Keratinocyte (primary cell): ENCODE results near the gene HPSE. TPM values are rescaled to one million over a fixed set of nuclear protein-coding genes. Genes with fewer than 3 reads are reported as not detected.

Source experiments
- DNase-seq: peaks from one replicate; pipeline ENCODE4 v3.0.0-alpha.2; 2011; ENCODE audit warnings: low read depth, missing footprints, low spot score
- FAIRE-seq: peaks from 2 replicates; lab custom pipeline; 2011; peaks lifted over from hg19 to GRCh38; lab: Jason Lieb, UNC
- H2AFZ ChIP-seq: 2 replicates; pipeline ENCODE4 v1.6.0; 2012; ENCODE audit warnings: low read length, control low read depth, inconsistent platforms; ENCODE audit not compliant: control insufficient read depth
- H3K27ac ChIP-seq: 2 replicates; pipeline ENCODE4 v1.5.1; 2011; ENCODE audit warnings: low read length; ENCODE audit not compliant: control insufficient read depth, insufficient read depth
- H3K27me3 ChIP-seq: 3 replicates; pipeline ENCODE4 v1.6.0; 2011; ENCODE audit warnings: low read length; ENCODE audit not compliant: control insufficient read depth, insufficient read depth; ENCODE audit errors: extremely low read depth
- H3K36me3 ChIP-seq, 2 experiments: 2 replicates in 1 of 2; 3 replicates in 1 of 2; pipeline ENCODE4 v1.5.1; 2011; ENCODE audit warnings: low read length in 2 of 2, mild to moderate bottlenecking in 1 of 2; ENCODE audit not compliant: control insufficient read depth in 2 of 2, insufficient read depth in 2 of 2; ENCODE audit errors: extremely low read depth in 1 of 2
- H3K4me1 ChIP-seq: 3 replicates; pipeline ENCODE4 v1.5.1; 2011; ENCODE audit warnings: low read length; ENCODE audit not compliant: control insufficient read depth, insufficient read depth; ENCODE audit errors: extremely low read depth
- H3K4me2 ChIP-seq: 3 replicates; pipeline ENCODE4 v1.6.0; 2011; ENCODE audit warnings: low read depth, low read length; ENCODE audit not compliant: control insufficient read depth, insufficient read depth; ENCODE audit errors: extremely low read depth
- H3K4me3 ChIP-seq, 3 experiments: fragments of 200-600 bp in 1 of 3; sonication (generic) in 1 of 3; 2 replicates in 2 of 3; 3 replicates in 1 of 3; pipeline ENCODE4 v1.5.1; 2011 to 2016; ENCODE audit warnings: low read length in 3 of 3, mild to moderate bottlenecking in 3 of 3, control low read depth in 2 of 3, inconsistent platforms in 1 of 3, low read depth in 1 of 3, mixed read lengths in 1 of 3, mixed run types in 1 of 3, moderate library complexity in 1 of 3; ENCODE audit not compliant: control insufficient read depth in 2 of 3, insufficient read depth in 2 of 3; ENCODE audit errors: extremely low read depth in 1 of 3
- H3K79me2 ChIP-seq: 2 replicates; pipeline ENCODE4 v1.6.0; 2012; ENCODE audit warnings: low read length; ENCODE audit not compliant: control insufficient read depth, insufficient read depth
- H3K9ac ChIP-seq: 3 replicates; pipeline ENCODE4 v1.6.0; 2011; ENCODE audit warnings: low read length; ENCODE audit not compliant: control insufficient read depth, insufficient read depth; ENCODE audit errors: extremely low read depth
- H3K9me1 ChIP-seq: 3 replicates; pipeline ENCODE4 v1.6.0; 2011; ENCODE audit warnings: low read length; ENCODE audit not compliant: control insufficient read depth, insufficient read depth; ENCODE audit errors: extremely low read depth
- H3K9me3 ChIP-seq: 2 replicates; pipeline ENCODE4 v1.5.1; 2012; ENCODE audit warnings: low read depth, low read length; ENCODE audit not compliant: control insufficient read depth
- H4K20me1 ChIP-seq: 3 replicates; pipeline ENCODE4 v1.6.0; 2011; ENCODE audit warnings: low read length; ENCODE audit not compliant: control insufficient read depth, insufficient read depth; ENCODE audit errors: extremely low read depth
- EZH2 ChIP-seq: IDR thresholded peaks from one replicate; pipeline ENCODE4 v1.6.1; 2012; ENCODE audit warnings: inconsistent platforms, mild to moderate bottlenecking, low read length, moderate library complexity
- dilution Hi-C: fragments of 300-500 bp; cut with MboI; formaldehyde crosslinking; loops from one replicate; pipeline ENCODE4 v1.7.0; 2020; ENCODE audit warnings: low sequenced_read_pairs; ENCODE audit not compliant: extremely low pct_ligation_motif_present
- polyA plus RNA-seq, 5 experiments: library from polyadenylated mRNA; depleted of rRNA in 3 of 5; stranded (reverse) in 3 of 5; stranded (forward) in 1 of 5; unstranded in 1 of 5; fragments of >200 nt; gene quantifications; 1 replicate in 1 of 5; 2 replicates in 3 of 5; 3 replicates in 1 of 5; pipeline versions ENCODE4 v1.2.1 to v1.2.3, GENCODE V29; 2011 to 2012; ENCODE audit warnings: missing spikeins in 2 of 5, low read depth in 1 of 5, low replicate concordance in 1 of 5
- TF ChIP-seq, protein P1 (sequence below), 3 experiments: IDR thresholded peaks in 1 of 3; conservative IDR thresholded peaks in 1 of 3; optimal IDR thresholded peaks in 1 of 3; 2 replicates in 2 of 3; 3 replicates in 1 of 3; pipeline versions ENCODE3 to v1.5.1; 2011; ENCODE audit warnings: low read length in 3 of 3, mild to moderate bottlenecking in 3 of 3, moderate library complexity in 2 of 3, control low read depth in 1 of 3, inconsistent platforms in 1 of 3; ENCODE audit not compliant: insufficient read depth in 2 of 3; ENCODE audit errors: extremely low read depth in 1 of 3

The HPSE gene
- polyA plus RNA-seq, 1 donor (not counting 4 experiments of a cell fraction or from before 2014, with no cell fraction given), result 5.7 TPM

- H3K27ac ChIP-seq, result no peak overlapping the region
- no peak overlapping the region for H2AFZ ChIP-seq
- H4K20me1 ChIP-seq, result no peaks in the 10 kb centered on the region
- no peaks in the 10 kb centered on the region for H3K9me1 ChIP-seq
- H3K27me3 ChIP-seq, result no peaks in the 10 kb centered on the region
- no peak overlapping the region for H3K9ac ChIP-seq
- peaks cover 4 to 12% of the 10 kb centered on the region in 2 experiments for H3K36me3 ChIP-seq
- DNase-seq (no peak), FAIRE-seq (no peak)
- no peak overlapping the region for H3K4me2 ChIP-seq
- no peaks in the 10 kb centered on the region for H3K9me3 ChIP-seq
- TF ChIP-seq, protein P1, sequence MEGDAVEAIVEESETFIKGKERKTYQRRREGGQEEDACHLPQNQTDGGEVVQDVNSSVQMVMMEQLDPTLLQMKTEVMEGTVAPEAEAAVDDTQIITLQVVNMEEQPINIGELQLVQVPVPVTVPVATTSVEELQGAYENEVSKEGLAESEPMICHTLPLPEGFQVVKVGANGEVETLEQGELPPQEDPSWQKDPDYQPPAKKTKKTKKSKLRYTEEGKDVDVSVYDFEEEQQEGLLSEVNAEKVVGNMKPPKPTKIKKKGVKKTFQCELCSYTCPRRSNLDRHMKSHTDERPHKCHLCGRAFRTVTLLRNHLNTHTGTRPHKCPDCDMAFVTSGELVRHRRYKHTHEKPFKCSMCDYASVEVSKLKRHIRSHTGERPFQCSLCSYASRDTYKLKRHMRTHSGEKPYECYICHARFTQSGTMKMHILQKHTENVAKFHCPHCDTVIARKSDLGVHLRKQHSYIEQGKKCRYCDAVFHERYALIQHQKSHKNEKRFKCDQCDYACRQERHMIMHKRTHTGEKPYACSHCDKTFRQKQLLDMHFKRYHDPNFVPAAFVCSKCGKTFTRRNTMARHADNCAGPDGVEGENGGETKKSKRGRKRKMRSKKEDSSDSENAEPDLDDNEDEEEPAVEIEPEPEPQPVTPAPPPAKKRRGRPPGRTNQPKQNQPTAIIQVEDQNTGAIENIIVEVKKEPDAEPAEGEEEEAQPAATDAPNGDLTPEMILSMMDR (optimal IDR thresholded peaks at IDR 0.05 in 1 of 3, IDR thresholded peaks at IDR 0.05 in 1 of 3, conservative IDR thresholded peaks at IDR 0.05 in 1 of 3; ENCODE audit: extremely low read depth in 1 of 3, insufficient read depth in 2 of 3, low read length in 3 of 3), result no peak
- TF ChIP-seq EZH2, result no peak
- no peaks in the 10 kb centered on the region for H3K4me1 ChIP-seq
- dilution Hi-C loops, result no loop called here
- H3K4me3 ChIP-seq, result no peak overlapping the region
- no peaks in the 10 kb centered on the region for H3K79me2 ChIP-seq
Measured at GRCh38 chr4:83267121-83267829, 67.4 kb downstream of the HPSE start.

- Histone ChIP-seq H3K9me3 (no peaks in the 10 kb centered on the region), H3K79me2 (no peaks in the 10 kb centered on the region), H3K4me2 (no peak overlapping the region), H2AFZ (no peak overlapping the region), H4K20me1 (no peaks in the 10 kb centered on the region), H3K27ac (no peak overlapping the region), H3K4me1 (no peaks in the 10 kb centered on the region), H3K4me3 (no peak overlapping the region), H3K9ac (no peak overlapping the region), H3K27me3 (no peaks in the 10 kb centered on the region), H3K36me3 (peaks cover 4 to 12% of the 10 kb centered on the region in 2 experiments), H3K9me1 (no peaks in the 10 kb centered on the region)
- dilution Hi-C loops, result no loop called here
- FAIRE-seq (no peak), DNase-seq (no peak)
- TF ChIP-seq, protein P1 (optimal IDR thresholded peaks at IDR 0.05 in 1 of 3, IDR thresholded peaks at IDR 0.05 in 1 of 3, conservative IDR thresholded peaks at IDR 0.05 in 1 of 3; ENCODE audit: extremely low read depth in 1 of 3, insufficient read depth in 2 of 3, low read length in 3 of 3), result no peak
- TF ChIP-seq EZH2, result no peak
Measured at GRCh38 chr4:83266689-83267088, 68.0 kb downstream of the HPSE start.
